ENCODE data around the gene MT1B.

DNA sequence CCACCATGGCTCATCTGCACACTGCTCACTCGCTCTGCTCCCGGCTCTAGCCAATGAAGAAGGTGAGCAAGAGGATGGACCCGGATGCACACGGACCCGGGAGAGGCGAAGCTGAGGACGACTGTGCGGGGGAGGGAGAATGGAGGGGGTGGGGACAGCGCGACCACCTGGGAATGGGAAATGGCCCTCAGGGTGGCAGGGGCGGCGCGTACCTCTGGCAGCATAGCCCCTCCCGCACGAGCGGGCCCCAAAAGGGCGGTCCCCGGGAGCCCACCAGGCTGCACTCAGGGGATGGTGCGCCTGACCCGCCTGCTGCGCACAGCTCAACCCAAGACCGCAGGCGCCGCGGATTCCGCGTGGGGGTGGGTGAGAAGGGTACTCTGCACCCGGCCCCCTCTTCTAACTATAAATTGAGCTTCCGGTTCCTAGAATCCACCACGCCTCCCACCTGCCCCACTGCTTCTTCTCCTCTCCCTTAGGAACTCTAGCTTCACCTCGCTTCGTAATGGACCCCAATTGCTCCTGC lies 24.1 kb downstream of the MT1B start:
- TF ChIP-seq CTCF (IDR thresholded peaks at IDR 0.05), result no peak
- TF ChIP-seq POLR2A (IDR thresholded peaks at IDR 0.05), result no peak
